ENCODE data around the gene HMGN3.
A peak's percentile ranks its signal among the peaks of the same experiment; 100 is the strongest.

The HMGN3 gene

GRCh38 chr6:79234150-79235022 lies at the start of gene HMGN3:
HMGN3 (minus strand) TSS chr6:79234682.
- peak; percentile 95 for DNase-seq
- Histone ChIP-seq H3K27me3 (ENCODE audit: insufficient read depth, low read depth, severe bottlenecking) (no peaks in the 10 kb centered on the region), H3K4me3 (ENCODE audit: low read depth, low read length) (peak within 1 kb of the TSS; percentile 100), H3K9me3 (ENCODE audit: severe bottlenecking) (no peaks in the 10 kb centered on the region), H3K36me3 (no peaks in the 10 kb centered on the region), H3K27ac (peak within 1 kb of the TSS; percentile 85)
- TF ChIP-seq CTCF (IDR thresholded peaks at IDR 0.05; ENCODE audit: low read depth, low read length) = 0 out of 2 replicates have a peak, but pooled peaks have one; percentile 12

- H3K36me3 ChIP-seq = no peaks in the 10 kb centered on the region
- H3K27me3 ChIP-seq (ENCODE audit: insufficient read depth, low read depth, severe bottlenecking) = no peaks in the 10 kb centered on the region
- H3K4me3 ChIP-seq (ENCODE audit: low read depth, low read length) = no peak overlapping the region
- DNase-seq = no peak
- H3K27ac ChIP-seq = no peak overlapping the region
- no peak for TF ChIP-seq CTCF (IDR thresholded peaks at IDR 0.05; ENCODE audit: low read depth, low read length)
- no peaks in the 10 kb centered on the region for H3K9me3 ChIP-seq (ENCODE audit: severe bottlenecking)
These were observed 46.3 kb upstream of the HMGN3 start for GRCh38 chr6:79280756-79281155.

GRCh38 chr6:79277109-79277508 lies 42.6 kb upstream of the HMGN3 start:
- no peak for DNase-seq
- Histone ChIP-seq H3K27me3 (ENCODE audit: insufficient read depth, low read depth, severe bottlenecking) (no peaks in the 10 kb centered on the region), H3K9me3 (ENCODE audit: severe bottlenecking) (no peaks in the 10 kb centered on the region), H3K27ac (no peak overlapping the region), H3K4me3 (ENCODE audit: low read depth, low read length) (no peak overlapping the region), H3K36me3 (no peaks in the 10 kb centered on the region)
- no peak for TF ChIP-seq CTCF (IDR thresholded peaks at IDR 0.05; ENCODE audit: low read depth, low read length)

GRCh38 chr6:79269877-79270276 lies 35.4 kb upstream of the HMGN3 start:
- Histone ChIP-seq H3K27me3 (ENCODE audit: insufficient read depth, low read depth, severe bottlenecking) (no peaks in the 10 kb centered on the region), H3K27ac (no peak overlapping the region), H3K9me3 (ENCODE audit: severe bottlenecking) (no peaks in the 10 kb centered on the region), H3K36me3 (no peaks in the 10 kb centered on the region), H3K4me3 (ENCODE audit: low read depth, low read length) (no peak overlapping the region)
- DNase-seq = no peak
- no peak for TF ChIP-seq CTCF (IDR thresholded peaks at IDR 0.05; ENCODE audit: low read depth, low read length)

- no peak for TF ChIP-seq CTCF (IDR thresholded peaks at IDR 0.05; ENCODE audit: low read depth, low read length)
- Histone ChIP-seq H3K4me3 (ENCODE audit: low read depth, low read length) (no peak overlapping the region), H3K9me3 (ENCODE audit: severe bottlenecking) (no peaks in the 10 kb centered on the region), H3K27ac (no peak overlapping the region), H3K36me3 (no peaks in the 10 kb centered on the region), H3K27me3 (ENCODE audit: insufficient read depth, low read depth, severe bottlenecking) (no peaks in the 10 kb centered on the region)
- DNase-seq = no peak
These were observed 32.6 kb upstream of the HMGN3 start for GRCh38 chr6:79267128-79267527.
